H9 (cell line): ENCODE measurements around the gene RIT2. TPM values are rescaled to one million over a fixed set of nuclear protein-coding genes. Genes with fewer than 3 reads are reported as not detected.

Experiments used
- DNase-seq: peaks from one replicate; pipeline ENCODE4 v3.0.0-alpha.2; 2017
- H2AFZ ChIP-seq: one replicate; pipeline ENCODE4 v1.6.1; 2013; ENCODE audit warnings: mild to moderate bottlenecking, low read length, control low read depth, moderate library complexity
- H2AK5ac ChIP-seq: 2 replicates; pipeline ENCODE4 v1.6.1; 2013; ENCODE audit warnings: low read length, control low read depth, mixed read lengths; ENCODE audit not compliant: insufficient read length
- H2BK120ac ChIP-seq: one replicate; pipeline ENCODE4 v1.6.1; 2013; ENCODE audit warnings: low read depth, mild to moderate bottlenecking, low read length, control low read depth, inconsistent platforms; ENCODE audit not compliant: poor library complexity, severe bottlenecking
- H2BK12ac ChIP-seq: 2 replicates; pipeline ENCODE4 v1.6.1; 2013; ENCODE audit warnings: low read length, control low read depth, mixed read lengths, low read depth; ENCODE audit not compliant: insufficient read length
- H2BK15ac ChIP-seq: 2 replicates; pipeline ENCODE4 v1.6.1; 2013; ENCODE audit warnings: low read depth, low read length, control low read depth
- H2BK20ac ChIP-seq: one replicate; pipeline ENCODE4 v1.6.1; 2013; ENCODE audit warnings: low read depth, mild to moderate bottlenecking, low read length, control low read depth, inconsistent platforms; ENCODE audit not compliant: poor library complexity, severe bottlenecking
- H2BK5ac ChIP-seq: 2 replicates; pipeline ENCODE4 v1.6.1; 2013; ENCODE audit warnings: low read length, control low read depth, mixed read lengths; ENCODE audit not compliant: insufficient read length
- H3K14ac ChIP-seq: 2 replicates; pipeline ENCODE4 v1.6.1; 2013; ENCODE audit warnings: low read length, control low read depth; ENCODE audit not compliant: insufficient read depth
- H3K18ac ChIP-seq: 2 replicates; pipeline ENCODE4 v1.6.1; 2013; ENCODE audit warnings: low read depth, mild to moderate bottlenecking, mixed read lengths, low read length, control low read depth; ENCODE audit not compliant: insufficient read length
- H3K23ac ChIP-seq: 2 replicates; pipeline ENCODE4 v1.6.1; 2013; ENCODE audit warnings: low read length, control low read depth, mixed read lengths, low read depth; ENCODE audit not compliant: insufficient read length
- H3K23me2 ChIP-seq: 2 replicates; pipeline ENCODE4 v1.6.1; 2013; ENCODE audit warnings: low read depth, mild to moderate bottlenecking, mixed read lengths, low read length, control low read depth; ENCODE audit not compliant: insufficient read length, poor library complexity, severe bottlenecking
- H3K27ac ChIP-seq: 2 replicates; pipeline ENCODE4 v1.5.1; 2013; ENCODE audit warnings: low read length, control low read depth, mixed read lengths, low read depth; ENCODE audit not compliant: insufficient read length
- H3K27me3 ChIP-seq: 2 replicates; pipeline ENCODE4 v1.6.1; 2013; ENCODE audit warnings: low read length, control low read depth, inconsistent platforms; ENCODE audit not compliant: insufficient read depth
- H3K4ac ChIP-seq: 2 replicates; pipeline ENCODE4 v1.6.1; 2013; ENCODE audit warnings: low read depth, mild to moderate bottlenecking, control low read depth, inconsistent platforms, low read length, moderate library complexity
- H3K4me1 ChIP-seq: 2 replicates; pipeline ENCODE4 v1.6.1; 2013; ENCODE audit warnings: low read length, control low read depth, inconsistent platforms; ENCODE audit not compliant: insufficient read depth
- H3K4me2 ChIP-seq: 2 replicates; pipeline ENCODE4 v1.6.1; 2013; ENCODE audit warnings: low read length, control low read depth, mixed read lengths; ENCODE audit not compliant: insufficient read length, insufficient read depth
- H3K56ac ChIP-seq: 2 replicates; pipeline ENCODE4 v1.6.1; 2013; ENCODE audit warnings: low read depth, mild to moderate bottlenecking, mixed read lengths, low read length, control low read depth; ENCODE audit not compliant: insufficient read length
- H3K79me1 ChIP-seq: 2 replicates; pipeline ENCODE4 v1.6.1; 2013; ENCODE audit warnings: low read depth, mild to moderate bottlenecking, moderate library complexity, low read length, control low read depth, inconsistent platforms; ENCODE audit not compliant: insufficient read depth, poor library complexity, severe bottlenecking
- H3K79me2 ChIP-seq: 2 replicates; pipeline ENCODE4 v1.6.1; 2013; ENCODE audit warnings: low read length, control low read depth, inconsistent platforms; ENCODE audit not compliant: insufficient read depth
- H3K9ac ChIP-seq: 2 replicates; pipeline ENCODE4 v1.6.1; 2013; ENCODE audit warnings: low read length, control low read depth, mixed read lengths; ENCODE audit not compliant: insufficient read length; ENCODE audit errors: extremely low read depth
- H3K9me3 ChIP-seq: one replicate; pipeline ENCODE4 v1.6.1; 2013; ENCODE audit warnings: low read depth, low read length, inconsistent platforms; ENCODE audit not compliant: control insufficient read depth
- H3T11ph ChIP-seq: one replicate; pipeline ENCODE4 v1.6.1; 2013; ENCODE audit warnings: mild to moderate bottlenecking, low read length, control low read depth, inconsistent platforms
- H4K20me1 ChIP-seq: one replicate; pipeline ENCODE4 v1.6.1; 2013; ENCODE audit not compliant: control insufficient read depth, insufficient read length, insufficient read depth
- H4K5ac ChIP-seq: 2 replicates; pipeline ENCODE4 v1.6.1; 2013; ENCODE audit warnings: low read depth, mild to moderate bottlenecking, mixed read lengths, low read length, control low read depth; ENCODE audit not compliant: insufficient read length
- H4K8ac ChIP-seq: replicated peaks from 2 replicates; pipeline ENCODE4 v1.6.1; 2013; ENCODE audit warnings: low read length, control low read depth, mixed read lengths, low read depth; ENCODE audit not compliant: insufficient read length
- H4K91ac ChIP-seq: 2 replicates; pipeline ENCODE4 v1.6.1; 2013; ENCODE audit warnings: low read depth, mild to moderate bottlenecking, moderate library complexity, mixed read lengths, low read length, control low read depth; ENCODE audit not compliant: insufficient read length
- H3K27ac Mint-ChIP-seq, 3 experiments: 2 replicates in 2 of 3; 3 replicates in 1 of 3; pipeline ENCODE4 v1.8.0; 2020 to 2021; ENCODE audit warnings: mixed read lengths in 3 of 3, mild to moderate bottlenecking in 1 of 3, moderate library complexity in 1 of 3
- H3K27me3 Mint-ChIP-seq: 2 replicates; pipeline ENCODE4 v1.8.0; 2021; ENCODE audit warnings: low read depth, mild to moderate bottlenecking, moderate library complexity, mixed read lengths
- H3K36me3 Mint-ChIP-seq, 3 experiments: 2 replicates in 2 of 3; 3 replicates in 1 of 3; pipeline ENCODE4 v1.8.0; 2020 to 2021; ENCODE audit warnings: low read depth in 3 of 3, mixed read lengths in 3 of 3; ENCODE audit not compliant: insufficient read depth in 1 of 3
- H3K4me1 Mint-ChIP-seq, 2 experiments: 2 replicates each; pipeline ENCODE4 v1.8.0; 2020; ENCODE audit warnings: mixed read lengths in 2 of 2
- H3K4me3 Mint-ChIP-seq, 2 experiments: 2 replicates in 1 of 2; 3 replicates in 1 of 2; pipeline ENCODE4 v1.8.0; 2020 to 2021; ENCODE audit warnings: mild to moderate bottlenecking in 2 of 2, mixed read lengths in 2 of 2, moderate library complexity in 1 of 2
- H3K9me3 Mint-ChIP-seq, 2 experiments: 2 replicates in 1 of 2; 3 replicates in 1 of 2; pipeline ENCODE4 v1.8.0; 2020; ENCODE audit warnings: mild to moderate bottlenecking in 2 of 2, mixed read lengths in 2 of 2, moderate library complexity in 1 of 2
- WGBS: extraction: QIAGEN DNeasy Blood & Tissue Kit; methylation state at CpG from one replicate; pipeline ENCODE4 v1.1.7; 2013; ENCODE audit warnings: missing lambda C conversion rate, low lambda C conversion rate, mixed read lengths; ENCODE audit not compliant: insufficient read length; ENCODE audit errors: extremely low coverage; 5-methylcytosine and 5-hydroxymethylcytosine counted together
- total RNA-seq: library from RNA; stranded (reverse); gene quantifications from 2 replicates; pipeline ENCODE4 v1.2.1, GENCODE V29; 2021
- TF ChIP-seq, protein P1 (sequence below): fragments of 200-600 bp; sonication (generic); conservative IDR thresholded peaks from 3 replicates; pipeline ENCODE4 v1.8.0; 2021; ENCODE audit warnings: antibody characterized with exemption, mild to moderate bottlenecking

RIT2 gene
- total RNA-seq, 1 experiment from 2014 or later: 1.2 TPM

- H3K9me3 Mint-ChIP-seq: no peaks in the 10 kb centered on the region
- H3K4me2 ChIP-seq: no peak overlapping the region
- no CpG with 5 or more reads among the region's 8 CpGs for WGBS
These were observed 408.9 kb downstream of the RIT2 start for GRCh38 chr18:42706618-42707017.

More at GRCh38 chr18:42706618-42707017, 408.9 kb downstream of the RIT2 start:
- H3K4me1 Mint-ChIP-seq: peaks cover 6 to 7% of the 10 kb centered on the region in 2 experiments
- Histone ChIP-seq H2AK5ac (no peak overlapping the region), H3K23ac (no peak overlapping the region), H2BK20ac (no peak overlapping the region), H3K18ac (no peak overlapping the region), H3K79me2 (no peaks in the 10 kb centered on the region), H4K8ac (no peak overlapping the region), H4K20me1 (no peaks in the 10 kb centered on the region), H2BK12ac (no peak overlapping the region), H3K14ac (no peak overlapping the region), H3T11ph (no peak overlapping the region), H3K27me3 (no peaks in the 10 kb centered on the region), H3K23me2 (no peaks in the 10 kb centered on the region), H3K4me1 (no peaks in the 10 kb centered on the region), H4K91ac (no peak overlapping the region), H2BK5ac (no peak overlapping the region), H3K56ac (no peak overlapping the region), H3K4ac (no peak overlapping the region), H3K79me1 (no peaks in the 10 kb centered on the region), H4K5ac (no peak overlapping the region), H2AFZ (no peak overlapping the region), H2BK15ac (no peak overlapping the region), H2BK120ac (no peak overlapping the region), H3K27ac (no peak overlapping the region), H3K9me3 (no peaks in the 10 kb centered on the region), H3K9ac (no peak overlapping the region)
- no peak overlapping the region for H3K4me3 Mint-ChIP-seq
- no peaks in the 10 kb centered on the region for H3K27me3 Mint-ChIP-seq
- TF ChIP-seq, protein P1, sequence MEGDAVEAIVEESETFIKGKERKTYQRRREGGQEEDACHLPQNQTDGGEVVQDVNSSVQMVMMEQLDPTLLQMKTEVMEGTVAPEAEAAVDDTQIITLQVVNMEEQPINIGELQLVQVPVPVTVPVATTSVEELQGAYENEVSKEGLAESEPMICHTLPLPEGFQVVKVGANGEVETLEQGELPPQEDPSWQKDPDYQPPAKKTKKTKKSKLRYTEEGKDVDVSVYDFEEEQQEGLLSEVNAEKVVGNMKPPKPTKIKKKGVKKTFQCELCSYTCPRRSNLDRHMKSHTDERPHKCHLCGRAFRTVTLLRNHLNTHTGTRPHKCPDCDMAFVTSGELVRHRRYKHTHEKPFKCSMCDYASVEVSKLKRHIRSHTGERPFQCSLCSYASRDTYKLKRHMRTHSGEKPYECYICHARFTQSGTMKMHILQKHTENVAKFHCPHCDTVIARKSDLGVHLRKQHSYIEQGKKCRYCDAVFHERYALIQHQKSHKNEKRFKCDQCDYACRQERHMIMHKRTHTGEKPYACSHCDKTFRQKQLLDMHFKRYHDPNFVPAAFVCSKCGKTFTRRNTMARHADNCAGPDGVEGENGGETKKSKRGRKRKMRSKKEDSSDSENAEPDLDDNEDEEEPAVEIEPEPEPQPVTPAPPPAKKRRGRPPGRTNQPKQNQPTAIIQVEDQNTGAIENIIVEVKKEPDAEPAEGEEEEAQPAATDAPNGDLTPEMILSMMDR: no peak
- peak overlapping the region in 2 of 3 experiments; percentile 27 to 75; a peak in 4 of 7 replicates for H3K27ac Mint-ChIP-seq
- no peaks in the 10 kb centered on the region for H3K36me3 Mint-ChIP-seq
- DNase-seq: peak; percentile 26
